GM23248 (cell line): ENCODE data around the gene TTN. TPM values are rescaled to one million over a fixed set of nuclear protein-coding genes. Genes with fewer than 3 reads are reported as not detected.
"Not testable (repeated sequence)": the region's sequence is repeated elsewhere in the genome, so short reads cannot be mapped to it uniquely, and the experiment has no call there.

Experiments
- DNase-seq: peaks from one replicate; pipeline ENCODE4 v3.0.0-alpha.2; 2015
- H2AFZ ChIP-seq: fragments of 200-600 bp; sonication (generic); 2 replicates; pipeline ENCODE4 v1.6.1; 2016; ENCODE audit warnings: antibody characterized with exemption
- H3F3A ChIP-seq: fragments of 200-600 bp; sonication (generic); 2 replicates; pipeline ENCODE4 v1.6.1; 2016; ENCODE audit warnings: mild to moderate bottlenecking, antibody characterized with exemption, mixed run types; ENCODE audit not compliant: insufficient read depth
- H3K27ac ChIP-seq: fragments of 200-600 bp; sonication (generic); 2 replicates; pipeline ENCODE4 v1.5.1; 2016; ENCODE audit warnings: mild to moderate bottlenecking
- H3K27me3 ChIP-seq: fragments of 200-600 bp; sonication (generic); replicated peaks from 2 replicates; pipeline ENCODE4 v1.6.1; 2016; ENCODE audit warnings: mild to moderate bottlenecking; ENCODE audit not compliant: insufficient read depth
- H3K36me3 ChIP-seq: fragments of 200-600 bp; sonication (generic); 2 replicates; pipeline ENCODE4 v1.6.1; 2016; ENCODE audit warnings: low read depth, mild to moderate bottlenecking
- H3K4me1 ChIP-seq: fragments of 200-600 bp; sonication (generic); 2 replicates; pipeline ENCODE4 v1.6.1; 2016; ENCODE audit warnings: mild to moderate bottlenecking; ENCODE audit not compliant: insufficient read depth
- H3K4me2 ChIP-seq: fragments of 200-600 bp; sonication (generic); one replicate; pipeline ENCODE4 v1.6.1; 2016; ENCODE audit warnings: mild to moderate bottlenecking; ENCODE audit not compliant: unreplicated experiment
- H3K4me3 ChIP-seq: fragments of 200-600 bp; sonication (generic); 2 replicates; pipeline ENCODE4 v1.5.1; 2016; ENCODE audit warnings: mild to moderate bottlenecking
- H3K79me2 ChIP-seq: fragments of 200-600 bp; sonication (generic); 2 replicates; pipeline ENCODE4 v1.6.1; 2016; ENCODE audit warnings: mild to moderate bottlenecking; ENCODE audit not compliant: insufficient read depth
- H3K9ac ChIP-seq: fragments of 200-600 bp; sonication (generic); 2 replicates; pipeline ENCODE4 v1.6.1; 2016; ENCODE audit warnings: mild to moderate bottlenecking
- H3K9me2 ChIP-seq: fragments of 200-600 bp; sonication (generic); 2 replicates; pipeline ENCODE4 v1.6.1; 2016; ENCODE audit warnings: mixed run types, mild to moderate bottlenecking, moderate library complexity; ENCODE audit not compliant: insufficient read depth
- H3K9me3 ChIP-seq: fragments of 200-600 bp; sonication (generic); one replicate; pipeline ENCODE4 v1.6.1; 2017; ENCODE audit warnings: low read depth
- H4K20me1 ChIP-seq: fragments of 200-600 bp; sonication (generic); 2 replicates; pipeline ENCODE4 v1.6.0; 2016; ENCODE audit not compliant: insufficient read depth
- EZH2 ChIP-seq: fragments of 200-600 bp; sonication (generic); IDR thresholded peaks from 2 replicates; pipeline ENCODE4 v1.6.1; 2018; ENCODE audit warnings: antibody characterized with exemption, mild to moderate bottlenecking; ENCODE audit not compliant: insufficient read depth, poor library complexity, severe bottlenecking
- EZH2phosphoT487 ChIP-seq: fragments of 200-600 bp; sonication (generic); IDR thresholded peaks from 2 replicates; pipeline ENCODE4 v1.6.1; 2018; ENCODE audit warnings: antibody characterized with exemption, moderate library complexity, mild to moderate bottlenecking, low read depth; ENCODE audit not compliant: insufficient read depth
- WGBS, 2 experiments: methylation state at CpG; one replicate each; pipeline ENCODE4 v1.1.6; 2015 to 2017; ENCODE audit warnings: low lambda C conversion rate in 2 of 2, low coverage in 1 of 2; ENCODE audit errors: missing lambda C conversion rate in 2 of 2; 5-methylcytosine and 5-hydroxymethylcytosine counted together
- in situ Hi-C: fragments of 300-500 bp; cut with MboI; formaldehyde crosslinking; loops from 2 replicates; pipeline ENCODE4 v1.15.0; 2020
- polyA plus RNA-seq: library from polyadenylated mRNA; unstranded; fragments of >200 nt; fragmentation: Nextera tagmentation; extraction: Ambion mirVana; gene quantifications from 2 replicates; pipeline ENCODE4 v1.2.1, GENCODE V29; 2016
- total RNA-seq: library from RNA; depleted of rRNA; stranded (reverse); fragments of >200 nt; shearing (Covaris generic); gene quantifications from 2 replicates; pipeline ENCODE4 v1.2.3, GENCODE V29; 2014

TTN gene
- total and polyA plus RNA-seq, 2 experiments from 2014 or later = 0.13 TPM; not detected in 1

DNA sequence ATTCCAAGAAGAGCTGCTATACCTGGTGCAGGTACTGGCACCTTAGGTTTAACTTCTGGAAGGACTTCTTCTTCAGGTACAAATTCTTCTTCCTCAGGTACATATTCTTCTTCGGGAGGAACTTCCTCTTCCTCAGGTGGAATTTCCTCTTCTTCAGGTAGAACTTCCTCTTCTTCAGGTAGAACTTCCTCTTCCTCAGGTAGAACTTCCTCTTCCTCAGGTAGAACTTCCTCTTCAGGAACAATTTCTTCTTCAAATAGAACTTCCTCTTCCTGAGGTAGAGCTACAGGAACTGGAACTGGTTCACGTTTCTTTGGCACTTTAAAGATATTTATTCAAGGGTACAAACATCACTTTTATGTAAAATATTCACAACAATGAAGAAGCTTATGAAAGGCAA, 129.6 kb downstream of the TTN start:
- in situ Hi-C loops = no loop called here

DNA sequence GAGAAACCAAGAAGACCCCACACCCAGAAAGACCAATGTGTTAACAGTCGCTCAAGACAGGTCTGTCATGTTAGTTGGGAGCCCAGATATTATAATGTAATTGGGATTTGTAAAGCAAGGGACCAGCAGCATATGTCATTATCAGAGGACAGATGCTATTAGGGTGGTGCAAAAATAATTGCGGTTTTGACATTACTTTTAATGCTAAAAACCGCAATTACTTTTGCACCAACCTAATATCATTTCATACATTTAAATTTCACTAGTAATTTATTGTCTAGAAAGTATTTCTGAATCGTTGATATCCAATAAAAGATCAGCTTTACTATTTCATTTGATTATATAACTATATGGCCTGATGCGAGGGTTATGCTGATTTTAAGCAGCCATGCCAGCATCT, 131.2 kb downstream of the TTN start:
- TF ChIP-seq EZH2 = no peak
- H2AFZ ChIP-seq = no peak overlapping the region
- no peak overlapping the region for H3K4me3 ChIP-seq
- in situ Hi-C loops = no loop called here
- H3K27ac ChIP-seq = no peak overlapping the region
- no peaks in the 10 kb centered on the region for H3K4me1 ChIP-seq
- no peaks in the 10 kb centered on the region for H3K36me3 ChIP-seq
- 74 to 76% methylated on average over 5 of the region's 5 CpGs for WGBS, 2 experiments
- H3K9me2 ChIP-seq = no peaks in the 10 kb centered on the region
- H3K9ac ChIP-seq = no peak overlapping the region
- no peak for DNase-seq
- no peaks in the 10 kb centered on the region for H3K27me3 ChIP-seq
- no peak overlapping the region for H3K4me2 ChIP-seq
- no peaks in the 10 kb centered on the region for H4K20me1 ChIP-seq
- H3K9me3 ChIP-seq = no peaks in the 10 kb centered on the region
- no peaks in the 10 kb centered on the region for H3K79me2 ChIP-seq
- no peaks in the 10 kb centered on the region for H3F3A ChIP-seq

More for the DNA sequence above, 129.6 kb downstream of the TTN start:
- no peaks in the 10 kb centered on the region for H4K20me1 ChIP-seq
- H3K79me2 ChIP-seq = no peaks in the 10 kb centered on the region
- DNase-seq = no peak
- no peaks in the 10 kb centered on the region for H3K36me3 ChIP-seq
- H3K9me3 ChIP-seq = no peaks in the 10 kb centered on the region
- H3K4me3 ChIP-seq = no peak overlapping the region
- H3K4me1 ChIP-seq = no peaks in the 10 kb centered on the region
- H3K27ac ChIP-seq = no peak overlapping the region
- no peaks in the 10 kb centered on the region for H3F3A ChIP-seq
- TF ChIP-seq EZH2phosphoT487 (no peak), EZH2 (no peak)
- no peaks in the 10 kb centered on the region for H3K27me3 ChIP-seq
- no peaks in the 10 kb centered on the region for H3K9me2 ChIP-seq
- no peak overlapping the region for H3K9ac ChIP-seq
- no peak overlapping the region for H3K4me2 ChIP-seq
- 31 to 46% methylated on average over 2 of the region's 2 CpGs for WGBS, 2 experiments
- H2AFZ ChIP-seq = no peak overlapping the region

DNA sequence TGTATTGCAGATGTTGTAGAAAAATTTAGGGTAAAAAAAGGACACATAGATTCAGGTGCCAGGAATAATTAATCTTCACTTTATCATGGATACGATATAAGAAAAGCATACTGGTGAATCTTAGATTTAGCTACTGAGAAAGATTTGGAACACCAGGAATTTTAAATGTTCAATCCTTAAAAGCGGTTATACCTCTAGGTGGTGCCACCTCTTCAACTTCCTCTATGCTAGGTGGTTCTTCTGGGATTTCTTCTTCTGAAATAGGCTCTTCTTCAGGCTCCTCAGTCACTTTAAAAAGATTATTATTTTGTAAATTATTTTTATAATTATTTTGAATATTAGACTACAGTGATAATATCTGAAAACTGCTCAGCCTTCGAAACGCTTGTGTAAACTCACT, 133.1 kb downstream of the TTN start:
- H3K4me1 ChIP-seq = no peaks in the 10 kb centered on the region
- H3K9ac ChIP-seq = no peak overlapping the region
- H4K20me1 ChIP-seq = no peaks in the 10 kb centered on the region
- H3K9me3 ChIP-seq = no peaks in the 10 kb centered on the region
- in situ Hi-C loops = no loop called here
- no peak overlapping the region for H3K4me3 ChIP-seq
- no peak for TF ChIP-seq EZH2
- no peak for TF ChIP-seq EZH2phosphoT487
- H3K27ac ChIP-seq = no peak overlapping the region
- H2AFZ ChIP-seq = no peak overlapping the region
- H3K79me2 ChIP-seq = no peaks in the 10 kb centered on the region
- H3K9me2 ChIP-seq = no peaks in the 10 kb centered on the region
- no peaks in the 10 kb centered on the region for H3K27me3 ChIP-seq
- H3K36me3 ChIP-seq = no peaks in the 10 kb centered on the region
- DNase-seq = no peak
- WGBS, 2 experiments = 65 to 68% methylated on average over 4 of the region's 4 CpGs
- H3K4me2 ChIP-seq = no peak overlapping the region
- H3F3A ChIP-seq = no peaks in the 10 kb centered on the region

DNA sequence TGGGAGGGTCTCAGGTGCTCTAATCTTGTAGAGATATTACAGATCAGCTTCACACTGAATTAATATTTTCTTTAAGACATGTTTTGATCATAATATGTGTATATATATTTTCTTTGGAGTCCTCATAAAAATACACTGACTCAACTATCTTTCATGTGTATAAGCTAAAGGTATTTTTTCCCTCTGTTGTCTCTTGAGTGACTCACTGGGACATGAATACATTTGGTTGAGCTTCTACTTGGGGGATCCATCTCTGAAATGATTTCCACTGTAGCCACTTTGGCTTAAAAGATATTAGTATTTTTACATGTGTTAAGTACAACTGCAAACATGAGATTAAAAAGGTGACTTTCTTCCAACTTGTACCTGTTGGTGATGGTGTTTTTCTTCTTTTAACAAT, 140.8 kb downstream of the TTN start:
- no peaks in the 10 kb centered on the region for H3K79me2 ChIP-seq
- in situ Hi-C loops = no loop called here
- no peak overlapping the region for H3K4me3 ChIP-seq
- no peaks in the 10 kb centered on the region for H3K4me1 ChIP-seq
- H3K27ac ChIP-seq = no peak overlapping the region
- no peaks in the 10 kb centered on the region for H3F3A ChIP-seq
- no peak for DNase-seq
- H3K9me2 ChIP-seq = no peaks in the 10 kb centered on the region
- no peaks in the 10 kb centered on the region for H3K36me3 ChIP-seq
- no peak overlapping the region for H2AFZ ChIP-seq
- H3K9ac ChIP-seq = no peak overlapping the region
- no peaks in the 10 kb centered on the region for H3K27me3 ChIP-seq
- no peaks in the 10 kb centered on the region for H3K9me3 ChIP-seq
- H3K4me2 ChIP-seq = no peak overlapping the region
- no peaks in the 10 kb centered on the region for H4K20me1 ChIP-seq
- TF ChIP-seq EZH2 (no peak), EZH2phosphoT487 (no peak)

DNA sequence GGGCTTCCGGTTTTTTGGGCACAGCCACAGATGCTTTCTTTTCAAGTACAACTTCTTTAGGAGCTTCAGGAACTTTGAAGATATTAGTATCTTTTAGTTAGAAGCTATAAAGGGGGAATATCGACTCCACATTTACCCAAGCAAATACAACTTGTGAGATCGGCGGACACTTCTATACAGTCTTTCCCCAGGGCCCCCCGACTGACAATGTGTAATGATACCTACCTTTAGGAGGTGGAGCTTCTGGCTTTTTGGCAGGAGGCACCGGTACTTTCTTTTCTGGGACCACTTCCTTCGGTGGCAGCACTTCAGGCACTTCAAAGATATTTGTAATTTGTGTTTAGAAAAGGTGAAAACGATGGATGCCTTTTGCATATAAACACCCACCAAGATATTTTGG, 148.7 kb downstream of the TTN start:
- not testable (repeated sequence) for H3K4me3 ChIP-seq, H3K4me2 ChIP-seq
- WGBS, 2 experiments = 67 to 73% methylated on average over 1 to 2 of the region's 8 CpGs

More for the DNA sequence above, 148.7 kb downstream of the TTN start:
- H3K9me3 ChIP-seq, H3K9ac ChIP-seq, H3K36me3 ChIP-seq, H3K9me2 ChIP-seq, DNase-seq, H3K27me3 ChIP-seq, H3K79me2 ChIP-seq, in situ Hi-C loops, H3F3A ChIP-seq, H4K20me1 ChIP-seq, H2AFZ ChIP-seq, H3K4me1 ChIP-seq, H3K27ac ChIP-seq: not testable (repeated sequence)
